Kidney (tissue), 14 donors: ENCODE results near the gene KIF2C. TPM values are rescaled to one million over a fixed set of nuclear protein-coding genes. Genes with fewer than 3 reads are reported as not detected.

Experiments
- DNase-seq, 5 donors: peaks; one replicate each; pipeline ENCODE4 v3.0.0-alpha.2; 2013 to 2020
- FAIRE-seq: peaks from 2 replicates; lab custom pipeline; 2012; peaks lifted over from hg19 to GRCh38; lab: Jason Lieb, UNC
- H3K27ac ChIP-seq, 2 donors: one replicate each; pipeline ENCODE4 v1.7.0; 2013; ENCODE audit warnings: low read depth in 2 of 2, low read length in 2 of 2, inconsistent platforms in 1 of 2
- H3K27me3 ChIP-seq: one replicate; pipeline ENCODE4 v1.7.1; 2013; ENCODE audit warnings: low read length, inconsistent platforms; ENCODE audit not compliant: control insufficient read depth, insufficient read depth
- H3K36me3 ChIP-seq, 3 donors: one replicate each; pipeline versions ENCODE4 v1.7.0 to v1.7.1; 2013; ENCODE audit warnings: low read length in 3 of 3, control low read depth in 1 of 3, inconsistent platforms in 1 of 3; ENCODE audit not compliant: insufficient read depth in 3 of 3, control insufficient read depth in 2 of 3
- H3K4me1 ChIP-seq, 3 donors: one replicate each; pipeline versions ENCODE4 v1.7.0 to v1.7.1; 2013; ENCODE audit warnings: low read length in 3 of 3, inconsistent platforms in 1 of 3, low read depth in 1 of 3; ENCODE audit not compliant: control insufficient read depth in 2 of 3, insufficient read depth in 2 of 3
- H3K4me3 ChIP-seq, 3 donors: one replicate each; pipeline versions ENCODE4 v1.7.0 to v1.8.1; 2013; ENCODE audit warnings: low read length in 3 of 3, control low read depth in 1 of 3, inconsistent platforms in 1 of 3
- H3K9ac ChIP-seq, 3 donors: one replicate each; pipeline versions ENCODE4 v1.7.0 to v1.7.1; 2013; ENCODE audit warnings: low read length in 3 of 3, control low read depth in 1 of 3, inconsistent platforms in 1 of 3
- H3K9me3 ChIP-seq, 3 donors: one replicate each; pipeline versions ENCODE4 v1.7.0 to v1.7.1; 2013; ENCODE audit warnings: low read length in 3 of 3, control low read depth in 1 of 3, inconsistent platforms in 1 of 3; ENCODE audit not compliant: control insufficient read depth in 2 of 3, insufficient read depth in 1 of 3
- intact Hi-C: fragments of 100-400 bp; cut with DNase I; formaldehyde crosslinking; loops from one replicate; pipeline ENCODE4 v1.11.1; 2022
- polyA plus RNA-seq: library from polyadenylated mRNA; stranded (reverse); fragments of 350-450 nt; fragmentation: Illumina TruSeq; extraction: RNeasy Lipid Tissue Mini Kit (QIAGEN cat#74804); gene quantifications from one replicate; pipeline ENCODE4 v1.2.3, GENCODE V29; 2014; ENCODE audit warnings: low read depth, low replicate concordance; ENCODE audit not compliant: insufficient read depth
- total RNA-seq: library from RNA; stranded (reverse); fragmentation: NEBNext Ultra II Directional; extraction: Animal tissue kit (Norgen Biotek cat#: 25700); gene quantifications from one replicate; pipeline ENCODE4 v1.2.1, GENCODE V29; 2021
- TF ChIP-seq, protein P1 (sequence below): IDR thresholded peaks from 3 replicates; pipeline ENCODE4 v1.5.1; 2012; ENCODE audit warnings: mild to moderate bottlenecking, moderate library complexity, borderline replicate concordance; ENCODE audit not compliant: insufficient read depth; ENCODE audit errors: extremely low read depth
- donor health status: control.
- donor health status: control.
- donor health status: control.
- donor health status: control.
- donor health status: control.
- donor health status: DM: yes; HTN: yes; CAD: no.
- donor health status: Normal renal cell carcinoma (clear cell type).

Gene KIF2C
- total and polyA plus RNA-seq, 2 donors from 2014 or later = 0.47 to 1.4 TPM

DNA sequence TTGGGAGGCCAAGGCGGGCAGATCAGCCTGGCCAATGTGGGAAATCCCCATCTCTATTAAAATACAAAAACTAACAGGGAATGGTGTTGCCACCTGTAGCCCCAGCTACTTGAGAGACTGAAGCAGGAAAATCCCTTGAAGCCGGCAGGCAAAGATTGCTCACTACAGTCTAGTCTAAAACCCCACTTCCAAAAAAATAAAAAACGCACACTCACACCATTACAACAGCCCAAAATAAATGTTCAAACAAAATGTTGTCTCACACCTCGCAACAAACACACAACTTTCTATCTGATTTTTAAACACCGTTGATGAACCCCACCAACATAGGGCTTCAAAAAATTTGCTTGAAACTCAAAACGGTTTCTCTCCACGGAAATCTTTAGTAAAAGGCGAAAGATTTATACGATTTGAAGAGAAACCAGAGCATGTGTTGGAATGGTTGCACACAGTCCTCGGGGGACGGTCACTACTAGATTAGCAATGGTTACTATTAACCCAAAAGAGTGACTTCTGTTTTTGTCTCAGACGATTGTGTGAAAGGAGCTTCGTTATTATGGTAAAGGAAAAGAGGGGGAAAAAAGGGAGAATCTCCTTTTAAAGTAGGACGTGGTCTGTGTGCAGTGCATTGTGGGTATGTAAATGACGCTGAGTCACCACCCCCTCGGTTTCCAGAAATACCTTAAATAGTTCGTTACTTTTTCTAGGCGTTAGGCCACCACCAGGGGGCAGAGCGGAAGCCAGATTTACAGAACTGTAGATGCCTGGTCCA is 8.7 kb upstream of the KIF2C start, which contains the start of gene RNU5D-1:
Gene RNU5D-1, minus strand, starts transcription at position 430 of the 772 bp plus-strand sequence.
- intact Hi-C loops = no loop called here
- DNase-seq (peak; percentile 95 to 98 (median 96)), FAIRE-seq (peak; percentile 50)
- Histone ChIP-seq H3K9ac (peak within 1 kb of the TSS; percentile 15 to 65 (median 50)), H3K9me3 (no peaks in the 10 kb centered on the region), H3K27ac (peak within 1 kb of the TSS; percentile 86 to 90), H3K36me3 (no peaks in the 10 kb centered on the region), H3K4me1 (no peaks in the 10 kb centered on the region), H3K27me3 (no peaks in the 10 kb centered on the region), H3K4me3 (peak within 1 kb of the TSS; percentile 49 to 70 (median 52))
- TF ChIP-seq, protein P1, sequence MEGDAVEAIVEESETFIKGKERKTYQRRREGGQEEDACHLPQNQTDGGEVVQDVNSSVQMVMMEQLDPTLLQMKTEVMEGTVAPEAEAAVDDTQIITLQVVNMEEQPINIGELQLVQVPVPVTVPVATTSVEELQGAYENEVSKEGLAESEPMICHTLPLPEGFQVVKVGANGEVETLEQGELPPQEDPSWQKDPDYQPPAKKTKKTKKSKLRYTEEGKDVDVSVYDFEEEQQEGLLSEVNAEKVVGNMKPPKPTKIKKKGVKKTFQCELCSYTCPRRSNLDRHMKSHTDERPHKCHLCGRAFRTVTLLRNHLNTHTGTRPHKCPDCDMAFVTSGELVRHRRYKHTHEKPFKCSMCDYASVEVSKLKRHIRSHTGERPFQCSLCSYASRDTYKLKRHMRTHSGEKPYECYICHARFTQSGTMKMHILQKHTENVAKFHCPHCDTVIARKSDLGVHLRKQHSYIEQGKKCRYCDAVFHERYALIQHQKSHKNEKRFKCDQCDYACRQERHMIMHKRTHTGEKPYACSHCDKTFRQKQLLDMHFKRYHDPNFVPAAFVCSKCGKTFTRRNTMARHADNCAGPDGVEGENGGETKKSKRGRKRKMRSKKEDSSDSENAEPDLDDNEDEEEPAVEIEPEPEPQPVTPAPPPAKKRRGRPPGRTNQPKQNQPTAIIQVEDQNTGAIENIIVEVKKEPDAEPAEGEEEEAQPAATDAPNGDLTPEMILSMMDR = peak; percentile 75

DNA sequence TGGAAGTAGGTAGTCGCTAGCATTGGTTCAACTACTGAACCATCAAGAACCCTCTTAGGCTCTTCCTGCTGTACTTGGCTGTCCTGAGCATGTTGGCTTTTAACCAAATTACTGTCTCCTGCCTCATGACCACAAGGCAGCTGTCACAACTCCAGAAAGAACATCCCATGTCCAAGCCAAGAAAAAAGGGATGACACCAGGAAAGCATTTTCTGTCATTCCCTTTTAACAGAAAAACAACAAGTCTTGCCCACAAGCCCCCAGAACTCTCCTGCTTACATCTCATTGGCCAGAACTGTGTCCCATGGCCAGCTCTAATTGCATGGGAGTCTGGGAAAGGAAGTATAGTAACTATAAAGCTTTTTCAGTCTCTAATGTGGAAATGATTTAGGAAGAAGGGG is 6.3 kb upstream of the KIF2C start:
- FAIRE-seq (no peak), DNase-seq (peak in 1 of 5 donors; percentile 65)
- H3K9me3 ChIP-seq = no peaks in the 10 kb centered on the region
- no peak overlapping the region for H3K27ac ChIP-seq
- TF ChIP-seq, protein P1 = no peak
- H3K36me3 ChIP-seq = no peaks in the 10 kb centered on the region
- H3K27me3 ChIP-seq = no peaks in the 10 kb centered on the region
- no peaks in the 10 kb centered on the region for H3K4me1 ChIP-seq
- no peak overlapping the region for H3K4me3 ChIP-seq
- no peak overlapping the region for H3K9ac ChIP-seq
- intact Hi-C loops = no loop called here

DNA sequence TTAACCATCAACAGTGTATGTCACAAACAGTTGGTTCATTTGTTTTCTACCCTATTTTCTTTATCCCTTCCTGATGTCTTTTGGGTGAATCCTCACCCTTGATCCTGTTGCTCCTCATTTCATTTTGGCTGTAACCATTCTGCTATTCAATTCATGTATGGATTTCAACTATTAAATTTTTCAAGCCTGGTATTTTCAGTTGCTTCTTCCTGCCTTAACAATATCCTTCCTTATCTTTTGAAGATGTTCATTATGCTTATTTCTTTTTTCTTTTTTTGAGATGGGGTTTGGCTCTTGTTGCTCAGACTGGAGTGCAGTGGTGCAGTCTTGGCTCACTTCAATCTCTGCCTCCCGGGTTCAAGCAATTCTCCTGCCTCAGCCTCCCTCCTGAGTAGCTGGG is 5.9 kb upstream of the KIF2C start:
- no peak for FAIRE-seq
- H3K36me3 ChIP-seq = no peaks in the 10 kb centered on the region
- intact Hi-C loops = no loop called here
- H3K27me3 ChIP-seq = no peaks in the 10 kb centered on the region
- H3K4me3 ChIP-seq = no peak overlapping the region
- H3K9ac ChIP-seq = no peak overlapping the region
- DNase-seq = no peak
- H3K27ac ChIP-seq = no peak overlapping the region
- H3K4me1 ChIP-seq = no peaks in the 10 kb centered on the region
- no peaks in the 10 kb centered on the region for H3K9me3 ChIP-seq
- TF ChIP-seq, protein P1 = no peak
